Amniotic stem cell (primary cell): Measurements from ENCODE around the gene PPM1L.
"Not testable (repeated sequence)": the region's sequence is repeated elsewhere in the genome, so short reads cannot be mapped to it uniquely, and the experiment has no call there.

Experiments
- DNase-seq: peaks from one replicate; lab custom pipeline; 2025; lab: John Stamatoyannopoulos, UW

The PPM1L gene

DNA sequence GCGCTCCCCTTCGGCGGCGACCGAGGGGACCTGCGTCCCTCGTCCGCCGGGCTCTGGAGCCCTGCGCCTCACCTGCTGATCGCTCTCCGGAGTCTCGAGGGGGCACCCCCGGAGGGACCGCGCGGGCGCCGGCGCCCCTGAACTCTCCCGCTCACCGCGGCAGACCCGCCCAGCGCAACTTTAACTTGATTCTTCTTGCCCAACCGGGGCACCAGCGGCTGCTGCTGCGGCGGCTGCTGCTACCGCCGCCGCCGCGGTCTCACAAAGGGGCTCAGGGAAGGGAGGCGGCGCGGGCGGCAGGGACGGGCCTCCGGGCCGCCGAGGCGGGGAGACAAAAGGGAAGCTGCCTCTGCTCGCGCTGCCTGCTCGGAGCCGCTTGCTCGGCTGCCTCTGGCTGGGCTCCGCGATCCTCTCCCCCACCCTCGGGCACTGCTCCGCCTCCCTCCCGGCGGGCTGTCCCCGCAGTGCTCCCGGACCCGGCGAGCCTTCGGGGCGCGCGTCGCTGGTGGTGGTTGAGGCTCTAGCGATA, at the start of gene PPM1L:
Gene PPM1L (plus strand): TSS at position 456 of the 529 bp plus-strand sequence.
- DNase-seq = peak; percentile 11

DNA sequence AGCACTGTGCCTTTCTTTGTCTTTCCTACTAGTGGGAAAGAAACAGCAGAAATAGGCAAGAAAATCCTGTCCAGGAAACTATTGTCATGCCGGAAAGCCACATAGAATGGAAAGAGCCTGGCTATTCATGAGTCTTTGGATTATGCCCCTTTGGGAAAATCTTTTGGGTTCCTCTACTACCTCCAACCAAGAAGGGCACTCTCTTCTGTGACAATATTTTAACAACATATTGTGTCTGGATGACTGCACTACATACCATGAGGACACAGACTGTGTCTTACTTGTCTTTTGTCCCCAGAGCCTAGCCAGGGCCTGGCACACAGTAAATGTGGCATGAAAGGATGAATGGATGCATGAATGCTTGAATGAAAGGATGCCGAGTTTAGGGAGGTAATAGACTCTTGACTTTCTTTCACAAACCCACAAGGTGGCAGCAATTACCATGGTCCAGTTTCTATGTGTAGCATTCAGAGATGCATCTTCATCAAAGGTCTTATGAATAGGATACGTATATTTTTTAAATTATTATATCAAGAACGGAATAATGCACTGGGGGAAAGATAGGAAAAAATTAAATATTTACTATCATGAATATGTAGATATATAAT, 48.7 kb upstream of the PPM1L start:
- no peak for DNase-seq

DNA sequence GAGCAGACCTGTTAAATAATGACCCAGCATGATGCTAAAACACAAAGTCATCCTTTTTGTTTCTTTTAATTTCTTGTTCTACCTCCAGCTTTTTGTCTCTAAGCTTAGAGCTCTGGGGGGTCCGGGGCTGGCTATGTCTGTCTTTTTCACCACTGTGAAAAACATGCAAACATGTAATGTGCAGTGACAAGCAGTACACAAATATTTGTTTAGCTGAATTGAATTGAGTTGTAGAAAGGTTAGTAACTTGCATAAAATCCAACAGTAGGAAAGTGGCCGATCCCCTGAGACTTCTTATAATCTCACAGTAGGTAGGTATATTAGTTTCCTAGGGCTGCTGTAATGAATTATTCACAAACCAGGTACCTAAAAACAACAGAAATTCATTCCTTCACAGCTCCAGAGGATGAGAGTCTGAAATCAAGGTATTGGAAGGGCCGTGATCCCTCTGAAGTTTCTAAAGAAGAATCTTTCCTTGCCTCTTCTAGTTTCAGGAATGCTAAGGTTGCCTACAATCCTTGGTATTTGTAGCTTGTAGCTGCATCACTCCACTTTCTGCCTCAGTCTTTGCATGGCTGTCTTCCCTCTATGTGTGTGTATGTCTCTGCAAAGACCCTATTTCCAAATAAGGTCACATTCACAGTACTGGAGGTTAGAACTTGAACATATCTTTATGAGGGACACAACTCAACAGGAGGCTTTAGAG, 46.4 kb upstream of the PPM1L start:
- no peak for DNase-seq

GRCh38 chr3:160713144-160713543, 42.9 kb upstream of the PPM1L start:
- not testable (repeated sequence) for DNase-seq

DNA sequence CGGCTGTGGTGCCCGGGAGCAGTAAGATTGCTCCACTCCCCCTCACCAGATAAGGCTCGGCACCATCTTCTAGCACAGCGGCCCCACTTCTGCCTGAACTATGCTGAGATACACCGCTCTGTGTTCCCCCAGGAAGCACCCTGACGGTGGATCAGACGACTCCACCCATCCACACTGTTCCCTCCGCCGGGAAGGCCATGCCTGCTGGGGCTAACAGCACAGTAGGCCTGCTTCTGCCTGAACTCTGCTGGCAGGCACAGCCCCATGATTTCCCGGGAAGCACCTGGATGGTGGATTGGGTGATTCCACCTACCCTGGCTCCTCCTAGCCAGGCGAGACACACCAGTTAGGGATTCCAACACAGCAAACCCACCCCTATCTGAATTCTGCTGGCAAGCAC, 36.3 kb upstream of the PPM1L start:
- no peak for DNase-seq

DNA sequence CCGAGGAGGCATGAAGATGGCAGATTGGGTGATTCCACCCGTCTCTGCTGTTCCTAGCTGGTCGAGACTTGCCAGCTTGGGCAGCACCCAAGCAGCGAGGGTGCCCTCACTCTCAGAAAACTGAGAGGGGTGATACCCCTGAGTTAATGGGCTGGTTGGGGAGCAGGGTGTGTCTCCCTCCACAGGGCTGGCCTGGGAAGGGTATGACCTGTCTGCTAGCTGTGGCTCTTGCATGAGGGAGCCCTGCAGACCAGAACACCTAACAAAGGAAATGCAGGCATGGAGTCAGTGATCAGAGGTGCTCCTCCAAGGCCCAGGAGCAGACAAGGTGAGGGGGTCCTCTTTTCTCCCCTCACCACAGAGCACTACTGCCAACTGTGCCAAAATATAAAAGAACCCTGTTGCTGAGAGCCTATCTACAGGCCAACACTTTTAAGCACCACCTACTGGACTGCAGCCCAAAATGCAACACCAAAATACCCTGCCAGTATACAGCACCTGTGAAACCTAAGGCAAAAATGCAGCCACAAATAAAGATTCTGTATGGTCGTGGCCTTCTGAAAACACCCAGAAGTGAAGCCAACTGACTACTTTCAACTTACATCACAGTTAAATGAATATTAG, 35.8 kb upstream of the PPM1L start:
- DNase-seq = no peak

DNA sequence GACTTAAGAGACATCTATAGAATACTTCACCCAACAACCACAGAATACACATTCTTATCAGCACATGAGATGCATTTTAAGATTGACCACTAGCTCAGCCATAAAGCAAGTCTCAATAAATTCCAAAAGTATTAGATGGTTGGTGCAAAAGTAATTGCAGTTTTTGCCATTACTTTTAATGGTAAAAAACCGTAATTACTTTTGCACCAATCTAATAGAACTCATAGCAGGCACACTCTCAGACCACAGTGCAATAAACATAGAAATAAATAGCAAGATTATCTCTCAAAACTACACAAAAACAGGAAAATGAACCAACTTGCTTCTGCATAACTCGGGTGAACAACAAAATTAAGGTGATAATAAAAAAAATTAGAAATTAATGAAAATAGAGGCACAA, 33.7 kb upstream of the PPM1L start:
- no peak for DNase-seq

DNA sequence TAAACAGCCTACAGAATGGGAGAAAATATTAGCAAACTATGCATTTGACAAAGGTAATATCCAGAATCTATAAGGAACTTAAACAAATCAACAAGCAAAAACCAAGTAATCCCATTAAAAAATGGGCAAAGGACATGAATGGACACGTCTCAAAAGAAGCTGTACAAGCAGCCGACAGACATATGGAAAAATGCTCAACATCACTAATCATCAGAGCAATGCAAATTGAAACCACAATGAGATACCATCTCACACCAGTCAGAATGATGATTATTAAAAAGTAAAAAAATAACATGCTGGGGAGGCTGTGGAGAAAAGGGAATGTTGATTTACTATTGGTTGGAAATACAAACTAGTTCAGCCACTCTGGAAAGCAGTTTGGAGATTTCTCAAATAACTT, 30.7 kb upstream of the PPM1L start:
- DNase-seq = no peak

DNA sequence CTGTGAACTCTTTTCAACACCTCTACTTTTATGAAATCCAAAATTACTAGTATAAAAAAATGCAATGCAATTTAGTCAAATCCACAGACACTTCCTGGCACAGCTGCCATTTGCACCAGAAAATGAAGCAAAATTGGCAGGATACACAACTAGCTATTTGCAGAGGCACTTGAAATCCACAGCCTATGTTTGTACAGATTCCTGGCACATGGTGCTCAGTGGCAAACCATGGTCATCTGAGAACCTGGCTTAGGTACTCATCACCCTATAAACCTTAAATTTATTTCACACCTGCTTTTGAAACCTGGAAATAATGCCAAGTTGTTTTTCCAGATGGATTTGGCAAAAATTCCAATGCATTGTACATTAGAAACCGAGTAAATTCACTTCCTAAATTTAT, 20.2 kb upstream of the PPM1L start:
- no peak for DNase-seq

DNA sequence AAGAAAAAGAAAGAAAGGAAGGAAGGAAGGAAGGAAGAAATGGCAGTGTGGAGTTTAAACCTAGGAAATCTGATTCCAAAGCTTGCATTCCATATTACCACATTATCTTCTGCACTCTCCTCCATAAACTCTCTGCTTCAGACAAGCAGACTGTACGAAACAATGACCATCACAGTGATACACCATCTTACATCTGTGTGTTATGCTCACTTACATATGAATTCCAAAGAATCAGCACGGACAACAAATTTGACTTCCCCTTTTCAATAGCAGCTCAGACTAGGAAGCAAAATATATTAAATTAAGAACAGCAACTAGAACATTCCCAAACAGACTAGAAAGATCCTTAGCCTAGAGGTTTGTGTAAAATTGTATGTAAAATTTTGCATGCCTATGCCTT, 18.0 kb upstream of the PPM1L start:
- no peak for DNase-seq

DNA sequence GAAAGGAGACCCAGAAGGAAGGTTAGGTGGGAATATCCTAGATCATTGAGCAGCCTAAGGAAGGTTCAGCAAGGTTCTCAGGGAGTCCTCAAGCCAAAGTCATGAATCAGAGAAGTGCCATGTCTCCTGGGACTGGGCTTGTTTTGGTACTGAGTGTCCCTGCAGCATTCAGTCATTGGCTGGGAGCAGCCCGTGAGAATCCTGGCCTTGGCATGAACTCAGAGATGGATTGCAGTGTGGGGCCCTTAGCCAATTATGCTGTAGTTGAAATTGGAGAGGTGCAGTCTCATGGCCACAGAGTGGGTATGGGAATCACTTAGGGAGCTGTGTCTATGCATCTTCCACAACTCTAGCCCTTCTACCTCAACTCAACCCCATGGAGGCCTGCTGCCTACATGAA, 17.0 kb upstream of the PPM1L start:
- no peak for DNase-seq

GRCh38 chr3:160746976-160747375, 9.1 kb upstream of the PPM1L start:
- no peak for DNase-seq

GRCh38 chr3:160747422-160747821, 8.6 kb upstream of the PPM1L start:
- no peak for DNase-seq

- DNase-seq = no peak
Measured at GRCh38 chr3:160748231-160748630, 7.8 kb upstream of the PPM1L start.

GRCh38 chr3:160748787-160749186, 7.2 kb upstream of the PPM1L start:
- DNase-seq = no peak

GRCh38 chr3:160753953-160754352, 2.1 kb upstream of the PPM1L start:
- no peak for DNase-seq

- peak; percentile 4 for DNase-seq
Measured at GRCh38 chr3:160754371-160754854, 1.6 kb upstream of the PPM1L start.

- DNase-seq = peak; percentile 86
Measured at GRCh38 chr3:160754855-160755747, 930 bp upstream of the PPM1L start.

GRCh38 chr3:160757233-160758106, 1.4 kb downstream of the PPM1L start:
- DNase-seq = no peak

- DNase-seq = no peak
Measured at GRCh38 chr3:160758929-160759577, 3.0 kb downstream of the PPM1L start.

DNA sequence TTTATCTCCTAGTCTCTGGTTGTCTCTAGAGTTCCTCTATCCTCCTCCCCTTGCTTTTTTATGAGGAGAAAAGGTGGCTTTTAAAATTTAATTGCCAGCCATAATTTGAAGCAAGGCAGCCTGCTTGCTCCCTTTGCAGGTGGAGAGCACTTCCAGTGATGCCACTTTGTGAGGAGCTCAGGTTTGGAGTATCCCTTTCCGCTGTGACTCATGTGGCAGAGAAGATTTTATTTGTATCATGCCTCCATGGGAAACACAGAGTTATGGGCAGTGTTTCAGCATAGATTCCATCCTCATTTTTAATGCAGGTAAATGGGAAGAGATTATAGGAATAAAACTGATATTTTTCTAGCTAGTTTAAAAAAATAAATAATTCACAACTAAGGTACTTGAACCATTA, 7.0 kb downstream of the PPM1L start:
- DNase-seq = no peak
